Esophagus squamous epithelium (tissue), 5 donors: ENCODE results near the gene DCDC2. TPM values are rescaled to one million over a fixed set of nuclear protein-coding genes. Genes with fewer than 3 reads are reported as not detected.
"Not testable (repeated sequence)": the region's sequence is repeated elsewhere in the genome, so short reads cannot be mapped to it uniquely, and the experiment has no call there.

Experiments
- DNase-seq: peaks from one replicate; lab custom pipeline; 2025; lab: John Stamatoyannopoulos, UW
- H3K27ac ChIP-seq, 4 donors: fragments of 200-600 bp; sonication (generic); one replicate each; pipeline ENCODE4 v1.5.1; 2016 to 2019; ENCODE audit warnings: mild to moderate bottlenecking in 1 of 4
- H3K27me3 ChIP-seq, 4 donors: fragments of 200-600 bp; sonication (generic); 1 replicate in 3 of 4; 2 replicates in 1 of 4; pipeline versions ENCODE4 v1.5.1 to v1.6.0; 2017 to 2021; ENCODE audit warnings: antibody characterized with exemption in 1 of 4
- H3K36me3 ChIP-seq, 3 donors: fragments of 200-600 bp; sonication (generic); one replicate each; pipeline ENCODE4 v1.5.1; 2016 to 2019
- H3K4me1 ChIP-seq, 3 donors: fragments of 200-600 bp; sonication (generic); one replicate each; pipeline ENCODE4 v1.5.1; 2017 to 2019
- H3K4me3 ChIP-seq, 4 donors: fragments of 200-600 bp; sonication (generic); 1 replicate in 3 of 4; 2 replicates in 1 of 4; pipeline ENCODE4 v1.5.1; 2016 to 2019; ENCODE audit warnings: mild to moderate bottlenecking in 2 of 4, moderate library complexity in 1 of 4
- H3K9me3 ChIP-seq, 3 donors: fragments of 200-600 bp; sonication (generic); one replicate each; pipeline ENCODE4 v1.5.1; 2016 to 2019
- POLR2A ChIP-seq, 4 donors: fragments of 450-650 bp; IDR thresholded peaks; one replicate each; pipeline ENCODE4 v1.6.1; 2017; ENCODE audit warnings: antibody characterized with exemption in 4 of 4, mild to moderate bottlenecking in 4 of 4, moderate library complexity in 3 of 4
- WGBS, 2 donors: methylation state at CpG; one replicate each; pipeline ENCODE4 v1.1.5; 2018; 5-methylcytosine and 5-hydroxymethylcytosine counted together
- intact Hi-C: fragments of 100-400 bp; cut with DNase I; formaldehyde crosslinking; loops from one replicate; pipeline ENCODE4 v1.15.0; 2022
- total RNA-seq, 4 donors: library from RNA; depleted of rRNA; stranded (reverse); fragments of >200 nt; gene quantifications; one replicate each; pipeline ENCODE4 v1.1.0, GENCODE V29; 2016
- TF ChIP-seq, protein P1 (sequence below), 6 experiments: fragments of 450-650 bp in 4 of 6; fragments of 200-600 bp in 2 of 6; sonication (generic) in 2 of 6; IDR thresholded peaks; one replicate each; pipeline ENCODE4 v1.5.1; 2016 to 2019; ENCODE audit warnings: antibody characterized with exemption in 6 of 6, mild to moderate bottlenecking in 4 of 6, moderate library complexity in 4 of 6
- donor health status: DM: yes; HTN: yes; CAD: no.

DCDC2 gene
- total RNA-seq, 4 donors from 2014 or later: 0.15 TPM; not detected in 3

DNA sequence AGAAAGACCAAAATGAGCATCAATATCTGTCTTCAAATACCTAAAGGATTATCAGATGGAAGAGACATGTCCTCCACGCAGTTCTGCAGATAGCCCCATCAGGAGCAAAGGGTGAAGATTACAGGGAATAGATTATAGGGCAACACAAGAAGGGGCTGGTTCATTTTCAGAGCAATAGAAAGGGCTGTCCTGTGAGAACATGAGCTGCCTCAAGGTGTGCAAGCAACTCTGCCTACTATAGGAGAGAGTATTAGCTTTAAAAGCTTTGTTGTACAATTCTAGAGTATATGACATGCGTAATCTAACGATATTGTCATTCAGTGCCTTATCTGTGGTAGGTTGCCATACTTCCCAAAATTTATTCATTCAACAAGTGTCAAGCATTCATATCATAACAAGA, 119.2 kb downstream of the DCDC2 start:
- no peak overlapping the region for H3K27ac ChIP-seq
- TF ChIP-seq, protein P1, sequence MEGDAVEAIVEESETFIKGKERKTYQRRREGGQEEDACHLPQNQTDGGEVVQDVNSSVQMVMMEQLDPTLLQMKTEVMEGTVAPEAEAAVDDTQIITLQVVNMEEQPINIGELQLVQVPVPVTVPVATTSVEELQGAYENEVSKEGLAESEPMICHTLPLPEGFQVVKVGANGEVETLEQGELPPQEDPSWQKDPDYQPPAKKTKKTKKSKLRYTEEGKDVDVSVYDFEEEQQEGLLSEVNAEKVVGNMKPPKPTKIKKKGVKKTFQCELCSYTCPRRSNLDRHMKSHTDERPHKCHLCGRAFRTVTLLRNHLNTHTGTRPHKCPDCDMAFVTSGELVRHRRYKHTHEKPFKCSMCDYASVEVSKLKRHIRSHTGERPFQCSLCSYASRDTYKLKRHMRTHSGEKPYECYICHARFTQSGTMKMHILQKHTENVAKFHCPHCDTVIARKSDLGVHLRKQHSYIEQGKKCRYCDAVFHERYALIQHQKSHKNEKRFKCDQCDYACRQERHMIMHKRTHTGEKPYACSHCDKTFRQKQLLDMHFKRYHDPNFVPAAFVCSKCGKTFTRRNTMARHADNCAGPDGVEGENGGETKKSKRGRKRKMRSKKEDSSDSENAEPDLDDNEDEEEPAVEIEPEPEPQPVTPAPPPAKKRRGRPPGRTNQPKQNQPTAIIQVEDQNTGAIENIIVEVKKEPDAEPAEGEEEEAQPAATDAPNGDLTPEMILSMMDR (IDR thresholded peaks at IDR 0.05): no peak
- no peak for TF ChIP-seq POLR2A (IDR thresholded peaks at IDR 0.05)
- WGBS, 2 donors: 88 to 98% methylated on average over 3 of the region's 3 CpGs
- DNase-seq: no peak
- no peaks in the 10 kb centered on the region for H3K36me3 ChIP-seq
- no peak overlapping the region for H3K4me3 ChIP-seq
- no peaks in the 10 kb centered on the region for H3K9me3 ChIP-seq
- H3K4me1 ChIP-seq: no peaks in the 10 kb centered on the region
- no peaks in the 10 kb centered on the region for H3K27me3 ChIP-seq
- intact Hi-C loops: no loop called here

DNA sequence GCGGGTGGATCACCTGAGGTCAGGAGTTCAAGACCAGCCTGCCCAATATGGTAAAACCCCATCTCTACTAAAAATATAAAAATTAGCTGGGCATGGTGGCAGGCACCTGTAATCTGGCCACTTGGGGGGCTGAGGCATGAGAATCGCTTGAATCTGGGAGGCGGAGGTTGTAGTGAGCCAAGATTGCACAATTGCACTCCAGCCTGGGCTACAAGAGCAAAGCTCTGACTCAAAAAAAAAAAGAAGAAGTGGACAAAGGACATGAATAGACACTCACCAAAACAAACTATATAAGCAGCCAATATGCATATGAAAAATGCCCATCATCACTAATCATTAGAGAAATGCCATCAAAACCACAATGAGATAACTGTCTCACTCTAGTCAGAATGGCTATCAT, 121.1 kb downstream of the DCDC2 start:
- DNase-seq, H3K4me1 ChIP-seq, H3K36me3 ChIP-seq, H3K9me3 ChIP-seq, H3K27me3 ChIP-seq, H3K27ac ChIP-seq, H3K4me3 ChIP-seq, intact Hi-C loops: not testable (repeated sequence)
- WGBS, 2 donors: 88 to 95% methylated on average over 3 of the region's 3 CpGs

DNA sequence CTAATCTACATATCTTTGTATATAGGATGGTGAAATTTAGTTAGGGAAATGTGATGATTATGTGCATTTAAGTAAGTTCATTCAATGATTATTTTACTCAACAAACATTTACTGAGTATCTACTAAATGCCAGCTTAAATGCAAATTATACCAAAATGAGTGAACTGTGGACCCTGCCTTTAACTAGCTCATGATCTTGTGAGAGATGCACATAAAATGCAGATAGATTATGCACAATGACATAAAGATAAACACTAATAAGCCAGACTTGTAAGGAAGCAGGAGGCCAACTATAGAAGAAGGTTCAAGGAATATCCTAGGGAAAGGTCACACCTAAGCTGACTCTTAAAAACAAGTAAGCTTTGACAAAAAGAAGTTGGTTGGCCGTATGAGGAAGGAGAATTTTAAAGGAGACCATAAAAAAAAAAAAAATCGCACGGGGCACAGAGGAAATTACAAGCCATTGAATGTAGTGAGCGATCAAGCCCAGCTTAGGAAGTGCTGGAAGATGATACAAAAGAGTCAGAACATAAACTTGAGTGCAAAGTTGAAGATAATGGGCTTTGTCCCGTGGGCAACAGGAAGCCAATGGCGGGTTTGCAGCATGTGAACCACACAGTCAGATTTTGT, 123.9 kb downstream of the DCDC2 start:
- H3K9me3 ChIP-seq: no peaks in the 10 kb centered on the region
- no peak for DNase-seq
- intact Hi-C loops: no loop called here
- H3K36me3 ChIP-seq: no peaks in the 10 kb centered on the region
- H3K27me3 ChIP-seq: no peaks in the 10 kb centered on the region
- no peak overlapping the region for H3K27ac ChIP-seq
- no peaks in the 10 kb centered on the region for H3K4me1 ChIP-seq
- H3K4me3 ChIP-seq: no peak overlapping the region
- 53 to 67% methylated on average over 6 of the region's 6 CpGs for WGBS, 2 donors
- TF ChIP-seq, protein P1 (IDR thresholded peaks at IDR 0.05): no peak
- no peak for TF ChIP-seq POLR2A (IDR thresholded peaks at IDR 0.05)

DNA sequence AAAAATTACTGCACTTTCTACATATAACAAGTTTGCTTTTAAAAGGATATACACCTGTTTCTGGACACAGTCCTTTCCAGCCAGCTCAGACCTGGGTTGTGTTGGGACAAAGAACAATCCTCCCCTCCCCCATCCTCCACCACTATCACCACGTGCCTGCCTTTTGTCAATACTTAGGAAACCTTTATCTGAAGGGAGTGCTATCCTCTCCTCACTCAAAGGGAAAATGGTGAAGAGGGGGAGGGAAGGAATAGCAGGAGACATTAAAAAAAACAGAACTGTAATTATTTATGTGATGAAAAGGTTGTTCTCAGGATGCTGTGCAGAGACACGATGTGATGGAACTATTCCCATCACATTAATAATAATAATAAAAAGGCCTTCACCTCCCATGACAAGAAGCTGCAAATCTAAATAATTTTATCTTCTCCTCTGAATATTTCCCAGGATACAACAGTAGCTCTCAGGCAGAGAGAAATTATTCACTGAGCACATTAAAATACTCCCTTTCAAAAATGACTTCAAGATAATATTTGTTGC, 126.4 kb downstream of the DCDC2 start:
- Histone ChIP-seq H3K27me3 (no peaks in the 10 kb centered on the region), H3K36me3 (no peaks in the 10 kb centered on the region), H3K4me1 (peaks cover 0 to 4% (median 0%) of the 10 kb centered on the region in 3 donors), H3K4me3 (no peak overlapping the region), H3K9me3 (no peaks in the 10 kb centered on the region), H3K27ac (no peak overlapping the region)
- intact Hi-C loops: no loop called here
- WGBS, 2 donors: 41 to 47% methylated on average over 2 of the region's 2 CpGs
- TF ChIP-seq, protein P1 (IDR thresholded peaks at IDR 0.05): no peak
- no peak for TF ChIP-seq POLR2A (IDR thresholded peaks at IDR 0.05)
- DNase-seq: no peak

DNA sequence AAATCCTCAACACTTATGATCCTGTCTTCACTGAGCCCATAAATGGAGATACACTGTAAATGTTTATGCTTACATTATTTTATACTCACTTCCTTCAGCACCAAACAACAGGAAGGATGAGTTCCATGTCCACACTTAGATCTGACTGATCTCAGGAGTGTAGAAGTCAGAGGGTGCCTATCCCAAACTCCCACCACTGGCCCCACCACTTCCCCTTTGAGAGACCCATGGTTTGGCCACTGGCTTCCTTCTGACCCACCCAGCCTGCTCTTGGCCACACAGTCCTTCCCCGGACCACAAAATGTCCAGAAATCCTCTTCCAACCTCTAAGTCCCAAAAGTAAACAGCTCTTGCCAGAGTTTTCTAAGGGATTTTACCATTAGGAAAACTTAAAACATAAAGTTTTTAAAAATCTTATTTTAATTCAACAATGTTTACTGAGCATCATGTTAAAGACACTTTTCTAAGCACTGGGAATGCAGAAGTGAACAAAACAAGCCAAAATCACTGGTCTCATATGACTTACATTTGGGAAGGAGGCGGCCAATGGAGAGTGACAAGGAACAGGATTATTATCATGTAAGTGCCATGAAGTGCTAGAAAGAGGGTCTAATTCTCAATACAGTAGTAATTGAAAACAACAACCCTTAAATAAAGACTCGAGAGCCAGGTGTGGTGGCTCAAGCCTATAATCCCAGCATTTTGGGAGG, 128.0 kb downstream of the DCDC2 start:
- no peak for DNase-seq

More for the DNA sequence above, 128.0 kb downstream of the DCDC2 start:
- Histone ChIP-seq H3K4me3 (no peak overlapping the region), H3K27me3 (no peaks in the 10 kb centered on the region), H3K27ac (no peak overlapping the region), H3K4me1 (peaks cover 0 to 4% (median 0%) of the 10 kb centered on the region in 3 donors), H3K36me3 (no peaks in the 10 kb centered on the region), H3K9me3 (no peaks in the 10 kb centered on the region)
- no peak for TF ChIP-seq POLR2A (IDR thresholded peaks at IDR 0.05)
- TF ChIP-seq, protein P1 (IDR thresholded peaks at IDR 0.05): no peak
- 52 to 80% methylated on average over 2 to 3 of the region's 3 CpGs for WGBS, 2 donors
- intact Hi-C loops: no loop called here
